Esophagus squamous epithelium (tissue), 5 donors: ENCODE results near the gene PHLPP1. TPM values are rescaled to one million over a fixed set of nuclear protein-coding genes. Genes with fewer than 3 reads are reported as not detected.

Experiments used
- DNase-seq: peaks from one replicate; lab custom pipeline; 2025; lab: John Stamatoyannopoulos, UW
- H3K27ac ChIP-seq, 4 donors: fragments of 200-600 bp; sonication (generic); one replicate each; pipeline ENCODE4 v1.5.1; 2016 to 2019; ENCODE audit warnings: mild to moderate bottlenecking in 1 of 4
- H3K27me3 ChIP-seq, 4 donors: fragments of 200-600 bp; sonication (generic); 1 replicate in 3 of 4; 2 replicates in 1 of 4; pipeline versions ENCODE4 v1.5.1 to v1.6.0; 2017 to 2021; ENCODE audit warnings: antibody characterized with exemption in 1 of 4
- H3K36me3 ChIP-seq, 3 donors: fragments of 200-600 bp; sonication (generic); one replicate each; pipeline ENCODE4 v1.5.1; 2016 to 2019
- H3K4me1 ChIP-seq, 3 donors: fragments of 200-600 bp; sonication (generic); one replicate each; pipeline ENCODE4 v1.5.1; 2017 to 2019
- H3K4me3 ChIP-seq, 4 donors: fragments of 200-600 bp; sonication (generic); 1 replicate in 3 of 4; 2 replicates in 1 of 4; pipeline ENCODE4 v1.5.1; 2016 to 2019; ENCODE audit warnings: mild to moderate bottlenecking in 2 of 4, moderate library complexity in 1 of 4
- H3K9me3 ChIP-seq, 3 donors: fragments of 200-600 bp; sonication (generic); one replicate each; pipeline ENCODE4 v1.5.1; 2016 to 2019
- POLR2A ChIP-seq, 4 donors: fragments of 450-650 bp; IDR thresholded peaks; one replicate each; pipeline ENCODE4 v1.6.1; 2017; ENCODE audit warnings: antibody characterized with exemption in 4 of 4, mild to moderate bottlenecking in 4 of 4, moderate library complexity in 3 of 4
- WGBS, 2 donors: methylation state at CpG; one replicate each; pipeline ENCODE4 v1.1.5; 2018; 5-methylcytosine and 5-hydroxymethylcytosine counted together
- intact Hi-C: fragments of 100-400 bp; cut with DNase I; formaldehyde crosslinking; loops from one replicate; pipeline ENCODE4 v1.15.0; 2022
- total RNA-seq, 4 donors: library from RNA; depleted of rRNA; stranded (reverse); fragments of >200 nt; gene quantifications; one replicate each; pipeline ENCODE4 v1.1.0, GENCODE V29; 2016
- TF ChIP-seq, protein P1 (sequence below), 6 experiments: fragments of 450-650 bp in 4 of 6; fragments of 200-600 bp in 2 of 6; sonication (generic) in 2 of 6; IDR thresholded peaks; one replicate each; pipeline ENCODE4 v1.5.1; 2016 to 2019; ENCODE audit warnings: antibody characterized with exemption in 6 of 6, mild to moderate bottlenecking in 4 of 6, moderate library complexity in 4 of 6
- donor health status: DM: yes; HTN: yes; CAD: no.

Gene PHLPP1
- total RNA-seq, 4 donors from 2014 or later: 10.1 to 16.6 (median 14.9) TPM

DNA sequence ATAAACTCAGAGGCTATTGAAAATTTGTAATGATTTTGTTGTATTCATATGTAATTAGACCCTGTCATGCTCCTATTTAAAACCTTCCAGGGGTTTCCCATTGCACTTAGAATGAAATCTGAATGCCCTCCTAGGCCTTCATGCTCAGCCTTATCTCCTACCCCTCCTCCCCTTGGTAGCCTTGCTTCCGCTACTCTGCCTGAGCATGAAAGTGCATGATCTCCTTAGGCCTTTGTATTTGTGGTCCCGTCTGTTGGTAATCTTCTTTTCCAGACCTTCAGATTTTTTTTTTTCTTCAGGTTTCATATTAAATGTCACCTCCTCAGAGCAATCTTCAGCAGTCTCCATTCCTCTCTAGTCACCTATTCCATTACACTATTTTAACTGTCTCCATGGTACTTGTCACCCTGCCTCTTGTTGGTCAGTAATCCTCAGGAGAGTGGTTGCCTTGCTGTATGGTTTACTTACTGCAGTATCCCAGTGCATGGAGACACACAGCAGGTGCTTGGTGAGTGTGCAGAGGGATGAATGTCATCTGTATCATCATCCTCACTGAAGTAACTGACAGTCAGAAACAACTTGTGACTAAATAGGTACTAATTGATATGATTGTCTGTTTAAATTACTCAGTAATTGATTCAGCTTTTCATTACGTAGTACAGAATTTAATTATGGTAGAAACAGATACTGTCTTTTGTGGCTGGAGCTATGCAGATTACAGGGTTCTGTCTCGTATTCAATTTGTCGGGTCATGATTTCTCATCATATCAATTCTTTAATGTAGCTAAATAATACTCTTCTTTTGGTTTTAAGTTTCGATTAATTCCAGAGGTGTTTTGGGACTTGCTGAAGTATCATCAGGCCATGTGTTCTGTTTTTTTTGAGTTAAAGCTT, 63.9 kb downstream of the PHLPP1 start:
- no peaks in the 10 kb centered on the region for H3K27me3 ChIP-seq
- DNase-seq: no peak
- H3K9me3 ChIP-seq: no peaks in the 10 kb centered on the region
- 87 to 89% methylated on average over 6 of the region's 6 CpGs for WGBS, 2 donors
- H3K4me3 ChIP-seq: no peak overlapping the region
- H3K27ac ChIP-seq: no peak overlapping the region
- TF ChIP-seq POLR2A (IDR thresholded peaks at IDR 0.05): no peak
- no peaks in the 10 kb centered on the region for H3K36me3 ChIP-seq
- intact Hi-C loops: no loop called here
- H3K4me1 ChIP-seq: peaks cover 0 to 34% (median 11%) of the 10 kb centered on the region in 3 donors

DNA sequence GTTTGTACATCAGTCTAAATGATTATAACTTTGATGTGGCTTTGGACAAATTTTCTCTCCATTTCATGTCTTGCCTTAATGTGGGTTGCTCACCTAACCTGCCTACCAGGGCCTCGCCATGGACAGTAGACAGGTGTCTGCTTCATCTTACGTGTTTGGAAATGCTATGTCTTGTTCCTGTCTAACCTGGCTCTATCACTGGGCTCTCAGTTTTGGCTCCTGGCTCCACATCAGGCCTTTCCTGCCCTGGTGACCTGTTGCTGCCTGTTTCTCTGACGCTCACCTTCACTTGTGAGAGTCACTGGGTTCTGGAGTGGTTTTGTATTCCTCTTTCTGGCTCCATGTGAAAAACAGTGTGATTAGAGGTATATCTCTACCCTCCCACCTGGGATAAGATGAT, 65.9 kb downstream of the PHLPP1 start:
- Histone ChIP-seq H3K9me3 (no peaks in the 10 kb centered on the region), H3K27ac (peak overlapping the region; percentile 46 to 82 (median 64)), H3K4me3 (no peak overlapping the region), H3K4me1 (peaks cover 0 to 50% (median 13%) of the 10 kb centered on the region in 3 donors), H3K36me3 (no peaks in the 10 kb centered on the region), H3K27me3 (no peaks in the 10 kb centered on the region)
- TF ChIP-seq, protein P1, sequence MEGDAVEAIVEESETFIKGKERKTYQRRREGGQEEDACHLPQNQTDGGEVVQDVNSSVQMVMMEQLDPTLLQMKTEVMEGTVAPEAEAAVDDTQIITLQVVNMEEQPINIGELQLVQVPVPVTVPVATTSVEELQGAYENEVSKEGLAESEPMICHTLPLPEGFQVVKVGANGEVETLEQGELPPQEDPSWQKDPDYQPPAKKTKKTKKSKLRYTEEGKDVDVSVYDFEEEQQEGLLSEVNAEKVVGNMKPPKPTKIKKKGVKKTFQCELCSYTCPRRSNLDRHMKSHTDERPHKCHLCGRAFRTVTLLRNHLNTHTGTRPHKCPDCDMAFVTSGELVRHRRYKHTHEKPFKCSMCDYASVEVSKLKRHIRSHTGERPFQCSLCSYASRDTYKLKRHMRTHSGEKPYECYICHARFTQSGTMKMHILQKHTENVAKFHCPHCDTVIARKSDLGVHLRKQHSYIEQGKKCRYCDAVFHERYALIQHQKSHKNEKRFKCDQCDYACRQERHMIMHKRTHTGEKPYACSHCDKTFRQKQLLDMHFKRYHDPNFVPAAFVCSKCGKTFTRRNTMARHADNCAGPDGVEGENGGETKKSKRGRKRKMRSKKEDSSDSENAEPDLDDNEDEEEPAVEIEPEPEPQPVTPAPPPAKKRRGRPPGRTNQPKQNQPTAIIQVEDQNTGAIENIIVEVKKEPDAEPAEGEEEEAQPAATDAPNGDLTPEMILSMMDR (IDR thresholded peaks at IDR 0.05): no peak
- no peak for TF ChIP-seq POLR2A (IDR thresholded peaks at IDR 0.05)
- WGBS, 2 donors: 34 to 58% methylated on average over 3 of the region's 3 CpGs
- intact Hi-C loops: no loop called here
- DNase-seq: no peak

DNA sequence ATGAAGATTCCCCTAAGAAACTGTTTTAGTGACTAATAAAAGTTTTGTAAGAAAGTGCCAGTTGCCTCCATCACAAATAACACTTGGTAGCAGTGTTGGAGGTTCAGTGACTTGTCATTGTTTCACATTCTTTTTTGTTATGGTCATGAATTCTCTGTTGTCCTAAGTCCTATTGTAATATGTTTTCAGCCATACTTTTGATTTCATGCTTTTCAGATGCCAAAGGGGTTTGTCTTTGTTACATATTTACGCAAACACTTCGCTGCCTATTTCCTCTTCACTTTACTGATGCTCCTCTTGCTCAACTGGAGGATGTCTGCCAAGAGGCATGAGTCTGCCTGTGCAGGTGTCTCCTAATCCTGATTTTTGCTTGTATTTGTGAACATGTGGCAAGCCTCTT, 66.6 kb downstream of the PHLPP1 start:
- TF ChIP-seq, protein P1 (IDR thresholded peaks at IDR 0.05): no peak
- TF ChIP-seq POLR2A (IDR thresholded peaks at IDR 0.05): no peak
- no peak overlapping the region for H3K4me3 ChIP-seq
- peak overlapping the region; percentile 46 to 82 (median 64) for H3K27ac ChIP-seq
- H3K36me3 ChIP-seq: no peaks in the 10 kb centered on the region
- peaks cover 0 to 50% (median 13%) of the 10 kb centered on the region in 3 donors for H3K4me1 ChIP-seq
- 30 to 31% methylated on average over 2 of the region's 2 CpGs for WGBS, 2 donors
- no peaks in the 10 kb centered on the region for H3K27me3 ChIP-seq
- intact Hi-C loops: no loop called here
- no peaks in the 10 kb centered on the region for H3K9me3 ChIP-seq
- no peak for DNase-seq

DNA sequence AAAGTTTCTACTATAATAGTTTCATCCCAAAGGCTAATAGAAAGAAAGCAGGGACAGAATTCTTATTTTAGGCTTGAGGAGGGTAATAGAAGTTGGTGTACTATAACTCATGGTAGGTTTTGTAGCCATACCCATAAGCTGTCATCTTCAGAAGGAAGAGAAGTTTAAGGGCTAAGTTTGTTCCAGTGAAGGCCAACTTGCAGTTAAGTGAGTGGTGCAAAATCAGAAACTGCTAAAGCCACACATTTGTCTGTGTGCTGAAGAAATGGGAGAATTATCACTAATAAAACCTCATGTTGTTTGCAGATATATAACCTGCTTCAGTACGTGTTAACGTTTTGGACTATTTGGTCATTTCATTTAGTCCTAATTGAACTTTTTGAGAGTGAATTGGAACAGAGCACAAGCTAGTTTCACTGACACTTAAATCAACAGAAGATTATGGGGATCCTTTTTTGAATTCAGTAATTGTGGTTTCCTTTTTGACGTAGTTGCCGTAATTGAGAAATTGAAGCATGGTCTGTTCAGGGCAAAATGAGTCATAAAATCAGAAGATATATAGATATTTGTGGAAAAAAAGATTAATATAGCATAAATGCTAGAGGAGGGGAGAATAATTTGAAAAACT, 69.1 kb downstream of the PHLPP1 start:
- TF ChIP-seq, protein P1 (IDR thresholded peaks at IDR 0.05): no peak
- no peaks in the 10 kb centered on the region for H3K27me3 ChIP-seq
- WGBS, 2 donors: 40 to 54% methylated on average over 4 of the region's 4 CpGs
- intact Hi-C loops: no loop called here
- peak overlapping the region in 3 of 4 donors; percentile 37 to 66 (median 42) for H3K27ac ChIP-seq
- H3K36me3 ChIP-seq: no peaks in the 10 kb centered on the region
- no peak overlapping the region for H3K4me3 ChIP-seq
- no peaks in the 10 kb centered on the region for H3K9me3 ChIP-seq
- peaks cover 0 to 69% (median 16%) of the 10 kb centered on the region in 3 donors for H3K4me1 ChIP-seq
- no peak for DNase-seq

DNA sequence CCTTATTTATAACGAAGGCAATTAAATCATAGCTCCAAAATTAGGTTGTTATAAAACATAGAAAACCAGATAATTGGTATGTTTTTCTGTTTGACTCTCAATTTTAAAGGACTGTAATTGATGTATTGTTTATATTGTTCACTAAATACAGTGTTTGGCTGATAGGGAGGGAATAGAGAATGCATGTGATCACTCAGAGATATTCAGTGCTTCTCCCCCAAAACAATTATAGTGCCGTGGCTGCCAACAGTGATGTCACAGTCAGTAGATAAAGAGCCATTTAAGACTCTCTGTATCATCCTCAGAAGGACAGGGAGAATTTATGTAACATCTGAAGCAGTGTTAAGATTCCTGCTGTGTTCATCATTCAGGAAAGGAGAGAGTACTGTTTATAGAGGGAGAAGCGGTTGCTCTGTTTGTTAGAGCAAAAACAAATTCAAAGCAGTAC, 69.6 kb downstream of the PHLPP1 start:
- H3K27me3 ChIP-seq: no peaks in the 10 kb centered on the region
- H3K4me1 ChIP-seq: peaks cover 0 to 70% (median 16%) of the 10 kb centered on the region in 3 donors
- H3K36me3 ChIP-seq: no peaks in the 10 kb centered on the region
- H3K4me3 ChIP-seq: no peak overlapping the region
- peak overlapping the region in 3 of 4 donors; percentile 37 to 66 (median 42) for H3K27ac ChIP-seq
- no peak for TF ChIP-seq POLR2A (IDR thresholded peaks at IDR 0.05)
- TF ChIP-seq, protein P1 (IDR thresholded peaks at IDR 0.05): no peak
- no peaks in the 10 kb centered on the region for H3K9me3 ChIP-seq
- intact Hi-C loops: no loop called here
- no peak for DNase-seq
- WGBS, 2 donors: 58 to 63% methylated on average over 3 of the region's 3 CpGs
